ENCODE results near the gene KIAA1549.

GRCh38 chr7:138902161-138902560 lies 79.0 kb downstream of the KIAA1549 start:
- TF ChIP-seq POLR2A (IDR thresholded peaks at IDR 0.05): no peak
- TF ChIP-seq CTCF (IDR thresholded peaks at IDR 0.05): no peak
- TF ChIP-seq EP300 (IDR thresholded peaks at IDR 0.05): no peak

Measured in ovary (tissue), 3 donors.